GM21825 (cell line): ENCODE results near the gene ZNF45.
A peak's percentile ranks its signal among the peaks of the same experiment; 100 is the strongest.
"Not testable (repeated sequence)": the region's sequence is repeated elsewhere in the genome, so short reads cannot be mapped to it uniquely, and the experiment has no call there.

ENCODE experiments used
- ATAC-seq: cut with Tn5 transposase; IDR thresholded peaks from one replicate; pipeline ENCODE4 v1.9.1; 2021; ENCODE audit warnings: mild to moderate bottlenecking, moderate library complexity; ENCODE audit not compliant: unreplicated experiment

The ZNF45 gene

DNA sequence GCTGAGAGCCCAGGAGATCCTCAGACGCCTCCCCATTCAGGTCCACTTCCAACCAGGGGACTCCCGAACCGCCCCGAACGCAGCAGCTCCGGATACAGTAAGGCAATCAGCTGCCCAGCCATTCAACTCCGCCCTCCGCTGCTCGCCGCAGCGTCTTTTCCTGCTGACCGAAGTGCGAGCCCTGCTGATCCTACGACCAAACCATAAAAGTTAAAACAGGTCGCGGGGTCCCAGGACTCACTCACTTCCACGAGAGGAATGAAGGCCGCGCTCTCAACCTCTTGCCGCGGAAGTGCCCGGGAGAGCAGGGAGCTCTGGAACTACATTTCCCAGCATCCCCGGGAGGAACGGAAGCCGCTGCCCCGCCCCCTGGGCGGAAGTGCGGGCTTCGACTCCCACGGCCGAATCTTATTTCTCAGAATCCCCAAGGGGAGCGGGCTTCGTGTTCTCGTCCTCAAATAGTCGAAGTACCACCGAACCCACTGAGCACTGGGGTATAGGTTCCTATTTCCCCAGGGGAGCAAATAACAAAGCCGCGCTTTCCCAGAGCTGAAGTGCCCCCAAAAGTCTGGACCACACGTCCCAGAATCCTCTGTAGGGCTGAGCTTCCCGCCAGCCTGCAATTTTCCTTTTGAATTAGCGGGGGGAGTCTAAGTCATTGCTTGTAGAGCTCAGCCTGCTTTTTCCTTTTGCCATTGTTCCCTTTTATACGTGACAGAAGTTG lies at the start of gene ZNF45:
ZNF45 (minus strand) TSS at position 298 of the 724 bp plus-strand sequence. CDS start 13,097 bp downstream, outside the sequence.
- ATAC-seq, result peak; percentile 90

DNA sequence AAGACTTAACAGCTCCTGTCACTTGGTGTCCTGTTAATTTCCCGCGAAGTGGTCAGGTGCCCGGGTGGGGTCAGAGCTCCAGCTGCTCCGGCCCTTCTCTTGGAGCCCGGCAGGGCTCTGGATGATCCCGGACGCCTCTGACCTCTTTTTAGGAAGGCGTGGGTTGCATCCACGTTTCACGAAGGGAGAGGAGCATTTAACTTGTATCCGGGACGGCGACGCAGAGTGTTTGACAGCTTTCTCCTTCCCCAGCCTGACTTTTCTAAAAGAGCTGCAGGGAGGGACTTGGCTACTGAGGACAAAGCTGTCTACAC lies 49.6 kb upstream of the ZNF45 start:
- ATAC-seq, result no peak

DNA sequence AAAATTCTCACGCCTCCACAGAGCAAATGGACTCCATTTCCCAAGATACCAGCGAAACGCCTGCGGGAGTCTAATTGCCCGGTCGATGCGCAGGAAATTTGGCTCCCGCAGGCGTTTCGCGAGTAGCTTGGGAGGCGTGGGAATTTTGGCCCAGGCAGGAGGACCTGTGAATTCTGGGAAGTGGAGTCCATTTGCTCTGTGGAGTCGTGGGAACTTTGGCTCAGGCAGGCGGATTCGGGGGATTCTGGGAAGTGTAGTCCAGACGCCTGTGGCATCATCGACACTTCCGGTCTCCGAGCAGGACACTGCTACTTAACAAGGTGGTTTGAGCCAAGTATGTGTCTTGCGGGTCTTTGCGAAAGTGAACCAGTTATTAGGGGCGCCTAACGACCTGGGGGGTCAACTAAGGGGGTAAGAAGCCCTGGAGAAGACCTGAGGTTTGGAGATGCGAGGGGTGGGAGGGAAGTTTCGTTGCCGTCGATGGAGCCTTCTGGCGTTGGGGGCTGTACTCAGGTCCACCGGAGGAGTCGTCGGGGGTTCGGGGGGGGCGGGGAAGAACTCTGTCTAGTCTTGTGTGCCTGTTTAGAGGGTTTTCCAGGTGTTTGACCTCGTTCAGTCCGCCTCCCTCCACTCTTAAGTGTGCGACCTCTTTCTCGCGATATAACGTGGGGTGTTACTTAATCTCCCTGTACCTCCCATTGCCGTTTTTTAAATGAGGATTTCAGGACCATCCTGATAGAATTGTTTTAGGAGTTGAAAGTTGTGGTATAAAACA lies 49.0 kb upstream of the ZNF45 start, which contains the start of gene ZNF155:
ZNF155 (plus strand) TSS at position 277 of the 775 bp plus-strand sequence. CDS start 4,356 bp downstream, outside the sequence.
- ATAC-seq, result peak; percentile 87

DNA sequence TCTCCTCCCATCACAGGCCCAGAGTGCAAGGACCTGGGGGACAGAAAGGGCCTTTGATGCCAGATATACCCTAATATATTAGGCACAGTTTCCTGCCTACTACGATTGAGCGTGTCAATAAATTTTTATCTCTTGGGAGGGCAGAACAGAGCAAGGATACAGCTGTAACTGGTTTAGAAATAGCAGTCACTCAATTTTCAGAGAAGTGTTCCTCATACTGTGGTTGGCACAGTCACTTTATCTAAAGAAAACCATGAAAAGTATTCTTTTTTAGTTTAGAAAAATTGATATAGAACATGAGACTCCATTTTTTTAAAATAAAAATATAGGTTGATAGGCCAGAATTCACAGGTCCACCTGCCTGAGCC lies 48.4 kb upstream of the ZNF45 start:
- ATAC-seq, result peak; percentile 19

DNA sequence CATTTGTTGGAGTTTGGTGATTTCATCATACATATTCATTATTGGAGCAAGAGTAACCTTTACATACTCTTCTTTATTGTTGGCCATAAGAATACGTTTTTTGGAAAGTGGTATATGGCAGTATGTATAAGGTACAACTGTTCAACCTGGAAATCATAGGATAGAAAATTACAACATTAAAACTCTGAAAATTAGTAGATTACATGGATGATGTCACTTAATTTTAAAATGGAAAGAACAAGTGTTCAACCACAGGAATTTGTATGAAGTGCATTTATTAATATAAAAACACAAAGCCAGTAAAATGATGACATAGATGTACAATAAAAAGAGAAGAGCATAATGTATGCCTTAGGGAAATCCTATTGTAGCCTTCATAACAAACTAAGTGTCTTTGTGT lies 41.6 kb upstream of the ZNF45 start:
- no peak for ATAC-seq

DNA sequence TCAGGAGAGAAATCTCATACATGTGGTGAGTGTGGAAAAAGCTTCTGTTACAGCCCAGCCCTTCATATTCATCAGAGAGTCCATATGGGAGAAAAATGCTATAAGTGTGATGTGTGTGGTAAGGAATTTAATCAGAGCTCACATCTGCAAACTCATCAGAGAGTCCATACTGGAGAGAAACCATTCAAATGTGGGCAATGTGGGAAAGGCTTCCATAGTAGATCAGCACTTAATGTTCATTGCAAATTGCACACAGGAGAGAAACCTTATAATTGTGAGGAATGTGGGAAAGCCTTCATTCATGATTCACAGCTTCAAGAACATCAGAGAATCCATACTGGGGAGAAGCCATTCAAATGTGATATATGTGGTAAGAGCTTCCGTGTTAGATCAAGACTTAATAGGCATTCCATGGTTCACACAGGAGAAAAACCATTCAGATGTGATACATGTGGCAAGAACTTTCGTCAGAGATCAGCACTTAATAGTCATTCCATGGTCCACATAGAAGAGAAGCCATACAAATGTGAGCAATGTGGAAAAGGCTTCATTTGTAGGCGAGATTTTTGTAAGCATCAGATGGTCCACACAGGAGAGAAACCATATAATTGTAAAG lies 31.1 kb upstream of the ZNF45 start:
- ATAC-seq, result no peak

DNA sequence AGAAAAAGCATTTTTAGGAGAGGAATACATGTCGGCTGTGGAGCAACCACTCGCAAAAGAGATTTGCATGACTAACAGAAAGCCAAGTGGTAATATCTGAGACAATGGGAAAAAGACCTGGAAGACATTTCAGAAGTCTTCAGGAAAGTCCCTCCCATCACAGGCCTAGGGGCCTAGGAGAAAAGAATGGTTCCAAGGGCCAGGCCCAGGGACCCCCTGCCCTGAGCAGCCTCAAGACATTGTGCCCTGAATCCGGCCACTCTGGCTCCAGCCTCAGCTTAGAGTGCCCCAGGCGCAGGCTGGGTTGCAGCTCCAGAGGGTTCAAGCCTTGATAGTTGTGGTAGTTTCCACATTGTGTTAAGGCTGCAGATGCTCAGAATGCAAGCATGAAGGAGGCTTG lies 25.3 kb upstream of the ZNF45 start:
- no peak for ATAC-seq

DNA sequence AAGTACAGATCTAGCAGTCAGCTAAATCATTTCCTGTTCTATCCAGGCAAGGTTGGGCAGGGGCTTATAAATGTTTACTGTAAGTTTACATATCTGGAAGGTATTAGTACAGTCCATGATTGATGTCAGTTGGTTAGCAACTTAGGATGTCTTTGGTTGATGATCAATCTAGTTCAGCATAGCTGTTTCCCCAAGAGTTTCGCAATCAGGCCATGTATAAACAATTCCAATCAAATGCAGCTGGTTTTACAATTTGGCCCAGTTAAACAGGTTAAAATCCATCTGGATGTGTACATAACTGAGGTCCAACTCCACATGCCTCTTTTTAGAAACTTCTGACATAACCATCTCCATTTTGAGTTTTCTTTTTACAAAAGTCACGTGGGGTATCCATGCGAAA lies 22.8 kb upstream of the ZNF45 start:
- no peak for ATAC-seq

DNA sequence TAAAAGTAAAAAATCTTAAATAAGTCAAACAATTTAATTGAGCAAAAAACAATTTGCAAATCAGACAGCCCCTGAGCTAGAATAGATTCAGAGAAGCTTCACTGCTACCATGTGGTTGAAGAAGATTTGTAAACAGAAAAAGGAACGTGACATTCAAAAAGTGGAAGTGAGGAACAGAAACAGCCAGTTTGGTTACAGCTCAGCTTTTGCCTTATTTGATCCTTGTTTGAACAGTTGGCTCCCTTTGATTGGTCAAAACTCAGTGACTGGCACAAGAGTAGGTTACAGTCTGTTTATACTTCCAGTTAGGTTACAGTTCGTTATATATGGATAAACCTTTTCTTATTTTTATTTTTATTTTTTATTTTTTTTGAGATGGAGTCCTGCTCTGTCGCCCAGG lies 21.7 kb upstream of the ZNF45 start:
- no peak for ATAC-seq

DNA sequence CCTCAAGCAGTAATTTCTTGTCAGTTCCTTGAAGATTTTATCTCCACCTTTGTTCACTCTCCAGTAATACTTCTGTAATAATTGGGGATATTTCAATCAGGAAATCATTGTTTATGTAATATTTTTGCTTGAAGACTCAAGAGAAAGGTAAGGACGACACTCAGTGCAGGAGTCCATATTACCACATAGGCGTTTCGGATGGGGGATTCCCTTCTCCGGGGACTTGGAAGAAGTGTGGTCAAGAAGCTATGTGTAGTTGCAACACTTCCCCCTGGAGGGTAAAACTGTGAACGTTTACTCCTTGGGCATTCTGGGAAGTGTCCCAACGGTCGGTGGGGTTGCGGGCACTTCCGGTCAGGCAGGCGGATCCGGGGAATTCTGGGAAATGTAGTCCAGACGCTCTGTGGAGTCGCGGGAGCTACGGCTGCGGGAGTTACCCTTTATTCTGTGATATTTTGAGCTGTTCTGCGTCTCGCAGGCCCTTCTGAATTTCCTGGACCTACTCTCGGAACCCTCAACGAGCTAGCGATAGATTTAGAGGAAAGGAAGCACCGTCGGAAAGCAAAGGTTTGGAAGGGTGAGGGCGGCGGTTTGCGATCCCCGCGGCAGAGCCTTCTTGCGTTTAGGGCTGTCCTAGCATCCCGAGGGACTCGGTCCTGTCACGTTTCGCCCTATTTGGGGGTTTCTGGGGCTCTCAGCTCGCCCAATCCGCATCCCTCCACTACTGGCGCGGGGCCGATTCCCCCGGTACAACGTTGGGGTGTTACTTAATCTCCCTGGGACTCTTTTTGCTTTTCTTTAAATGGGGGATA lies 16.0 kb upstream of the ZNF45 start, which contains the start of gene ZNF221:
ZNF221 (plus strand) TSS at position 395 of the 812 bp plus-strand sequence. CDS start 11,499 bp downstream, outside the sequence.
- peak; percentile 92 for ATAC-seq

DNA sequence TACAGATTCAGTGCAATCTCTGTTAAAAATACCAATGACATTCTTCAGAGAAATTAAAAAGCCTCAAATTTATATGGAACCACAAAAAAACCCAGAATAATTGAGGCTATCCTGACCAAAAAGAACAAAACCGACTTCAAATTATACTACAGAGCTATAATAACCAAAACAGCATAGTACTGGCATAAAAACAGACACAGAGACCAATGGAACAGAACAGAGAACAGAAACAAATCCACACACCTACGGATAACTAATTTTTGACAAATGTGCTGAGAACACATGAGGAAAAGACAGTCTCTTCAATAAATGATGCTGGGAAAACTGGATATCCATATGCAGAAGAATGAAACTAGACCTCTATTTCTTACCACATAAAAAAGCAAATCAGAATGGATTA lies 14.7 kb upstream of the ZNF45 start:
- ATAC-seq, result not testable (repeated sequence)

DNA sequence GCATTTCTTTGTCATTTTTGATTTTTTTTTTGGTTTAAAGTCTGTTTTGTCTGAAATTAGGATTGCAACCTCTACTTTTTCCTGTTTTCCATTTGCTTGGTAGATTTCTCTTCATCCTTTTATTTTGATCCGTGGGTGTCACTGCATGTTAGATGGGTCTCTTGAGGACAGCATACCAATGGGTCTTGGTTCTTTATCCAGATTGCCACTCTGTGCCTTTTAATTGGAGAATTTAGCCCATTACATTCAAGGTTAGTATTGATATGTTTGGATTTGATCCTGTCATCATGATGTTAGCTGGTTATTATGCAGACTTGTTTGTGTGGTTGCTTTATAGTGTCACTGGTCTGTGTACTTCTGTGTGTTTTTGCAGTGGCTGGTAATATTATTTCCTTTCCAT lies 12.3 kb upstream of the ZNF45 start:
- not testable (repeated sequence) for ATAC-seq

DNA sequence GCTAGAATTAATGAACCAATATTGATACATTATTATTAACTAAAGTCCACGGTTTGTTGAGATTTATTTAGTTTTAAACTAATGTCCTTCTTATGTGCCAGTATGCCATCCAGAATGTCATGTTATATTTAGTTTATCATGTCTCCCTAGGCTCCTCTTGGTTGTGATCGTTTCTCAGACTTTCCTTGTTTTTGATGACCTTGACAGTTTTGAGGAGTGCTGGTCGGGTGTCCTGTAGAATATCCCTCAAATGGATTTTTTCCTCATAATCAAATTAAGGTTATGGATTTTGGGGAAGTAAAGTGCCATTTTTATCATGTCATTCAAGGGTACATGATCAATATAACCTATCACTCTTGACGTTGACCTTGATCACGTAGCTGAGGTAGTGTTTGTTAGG lies 6.1 kb upstream of the ZNF45 start:
- no peak for ATAC-seq

DNA sequence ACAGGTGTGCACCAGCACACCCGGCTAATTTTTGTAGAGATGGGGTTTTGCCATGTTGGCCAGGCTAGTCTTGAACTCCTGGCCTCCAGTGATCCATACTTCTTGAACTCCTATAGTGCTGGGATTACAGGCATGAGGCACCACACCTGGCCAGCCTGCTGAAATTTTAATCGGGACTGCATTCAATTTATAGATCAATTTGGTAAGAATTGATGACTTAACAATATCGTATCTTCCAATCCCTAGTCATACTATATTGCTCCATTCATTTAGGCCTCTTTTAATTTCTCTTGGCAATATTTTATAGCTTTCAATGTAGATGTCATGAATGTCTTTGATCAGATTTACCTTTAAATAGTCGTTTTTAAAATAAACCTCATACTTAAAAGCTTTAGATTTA lies 5.6 kb upstream of the ZNF45 start:
- ATAC-seq, result no peak

DNA sequence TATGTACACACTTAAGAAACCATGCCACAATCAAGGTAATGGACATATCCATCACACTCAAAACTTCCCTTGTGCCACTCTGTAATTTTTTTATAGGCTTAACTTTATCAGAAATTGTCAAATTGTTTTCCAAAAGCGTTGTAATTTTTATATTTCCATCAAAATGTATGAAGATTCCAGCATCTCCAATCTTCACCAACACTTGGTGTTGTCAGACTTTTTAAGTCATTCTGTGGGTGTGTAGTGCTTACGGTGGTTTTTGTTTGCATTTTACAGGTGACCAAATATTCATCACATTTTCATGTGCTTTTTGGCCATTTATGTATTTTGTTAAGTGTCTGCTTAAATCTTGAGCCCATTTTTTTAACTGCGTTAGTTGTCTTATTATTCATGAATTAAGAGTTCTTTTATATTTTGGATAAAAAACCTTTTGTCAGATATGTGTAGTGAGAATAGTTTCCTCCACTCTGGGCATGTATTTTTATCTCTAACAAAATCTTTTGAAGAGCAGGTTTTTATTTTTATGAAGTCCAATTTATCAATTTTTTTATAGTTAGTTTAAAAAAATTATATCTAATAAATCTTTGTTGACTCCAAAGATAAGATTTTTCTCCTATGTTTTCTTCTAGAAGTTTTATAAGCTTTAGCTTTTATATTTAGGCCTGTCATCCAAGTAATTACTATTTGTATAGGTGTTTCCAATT lies 4.6 kb upstream of the ZNF45 start:
- ATAC-seq, result no peak

DNA sequence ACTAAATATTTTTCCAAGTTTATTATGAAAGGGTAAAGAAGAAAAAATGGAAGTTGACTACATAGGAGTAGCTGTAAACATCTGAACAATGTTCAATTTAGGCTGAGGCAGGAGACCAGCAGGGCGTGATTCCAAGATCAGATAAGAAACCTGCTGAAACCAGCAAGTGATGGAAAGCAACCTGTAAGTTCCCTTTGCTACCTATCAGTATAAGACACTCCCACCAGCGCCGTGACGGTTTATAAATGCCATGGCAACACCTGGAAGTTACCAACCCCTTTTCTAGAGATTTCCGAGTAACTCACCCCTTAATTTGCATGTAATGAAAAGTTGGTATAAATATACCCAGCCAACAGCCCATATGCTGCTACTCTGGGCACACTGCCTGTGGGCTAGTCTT lies 1.1 kb upstream of the ZNF45 start:
- ATAC-seq, result no peak

DNA sequence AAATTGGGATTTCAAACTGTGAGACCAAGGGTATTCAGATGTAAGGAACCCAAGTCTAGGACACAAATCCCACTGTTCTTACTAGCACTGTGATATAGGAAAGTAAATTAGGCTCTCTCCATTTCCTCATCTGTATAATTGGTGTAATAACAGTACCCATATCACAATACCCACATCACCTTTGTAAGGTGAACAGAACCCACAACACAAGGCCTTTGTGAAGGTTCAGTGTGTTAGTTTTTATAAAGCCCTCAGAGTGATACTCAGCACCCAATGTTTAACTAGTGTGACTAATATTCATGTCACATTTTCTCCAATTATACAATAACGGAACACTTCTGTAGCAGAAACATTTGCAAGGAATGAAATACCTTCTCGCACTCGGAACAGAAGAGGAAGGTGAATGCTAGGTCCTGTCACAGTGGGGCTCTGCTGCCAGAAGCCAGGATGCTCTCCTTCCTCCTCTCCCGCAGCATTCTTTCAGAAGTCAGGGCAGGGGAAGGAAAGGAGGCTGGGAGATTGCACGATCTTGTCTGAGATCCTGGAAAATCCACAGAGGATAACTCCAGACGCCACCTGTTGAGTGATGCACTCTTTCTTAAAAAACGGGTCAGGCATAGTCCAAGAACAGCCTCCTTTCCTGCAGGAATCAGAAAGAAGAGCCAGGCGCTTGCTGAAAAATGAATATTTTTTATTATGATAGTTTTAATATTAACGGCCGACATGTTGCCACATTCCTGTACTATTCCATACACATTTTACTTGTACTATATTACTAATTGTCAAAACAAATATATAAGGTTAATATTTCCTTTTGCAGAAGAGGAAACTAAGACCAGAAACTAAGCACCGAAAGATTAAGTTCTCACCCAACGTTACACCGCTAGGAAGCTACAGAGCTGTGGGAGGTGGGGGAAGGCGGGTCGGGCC lies 762 bp downstream of the ZNF45 start:
- ATAC-seq, result no peak

DNA sequence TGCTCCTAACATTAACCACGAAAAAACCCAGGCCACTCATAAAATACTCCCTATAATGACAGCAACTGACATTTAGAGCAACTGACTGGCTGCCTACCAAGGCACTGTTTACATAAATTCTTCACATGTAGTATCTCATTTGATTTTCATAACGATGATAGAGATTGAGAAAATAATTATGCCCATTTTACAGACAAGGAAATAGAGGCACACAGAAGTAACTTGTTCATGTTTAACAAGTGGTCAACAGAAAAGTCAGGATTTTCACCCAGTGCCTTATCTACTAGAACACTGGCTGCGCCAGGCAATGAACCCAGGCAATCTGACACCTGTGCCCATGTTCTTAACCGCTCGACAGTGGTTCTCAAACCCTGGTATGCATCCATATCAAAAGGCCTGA lies 6.3 kb downstream of the ZNF45 start:
- no peak for ATAC-seq

DNA sequence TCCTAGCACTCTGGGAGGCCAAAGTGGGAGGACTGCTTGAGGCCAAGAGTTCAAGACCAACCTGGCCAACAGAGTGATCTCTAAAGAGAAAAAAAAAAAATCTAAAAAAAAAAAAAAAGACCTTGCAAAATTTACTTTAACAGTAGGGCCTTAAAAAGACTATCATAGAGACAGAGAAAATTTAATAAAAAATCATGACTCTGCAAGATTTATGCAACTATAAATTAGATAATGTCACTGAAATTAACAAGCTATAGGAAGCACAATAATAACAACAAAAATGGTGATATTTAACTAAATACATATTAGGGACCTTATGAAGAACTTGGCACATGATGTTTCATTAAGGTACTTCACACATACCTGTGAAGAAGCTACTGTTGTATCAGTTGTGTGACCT lies 11.2 kb downstream of the ZNF45 start:
- ATAC-seq, result no peak
